GM18870 (cell line): ENCODE measurements around the gene CMSS1.

Source experiments
- ATAC-seq: cut with Tn5 transposase; IDR thresholded peaks from one replicate; pipeline ENCODE4 v1.9.1; 2021; ENCODE audit warnings: moderate library complexity; ENCODE audit not compliant: unreplicated experiment

The CMSS1 gene

DNA sequence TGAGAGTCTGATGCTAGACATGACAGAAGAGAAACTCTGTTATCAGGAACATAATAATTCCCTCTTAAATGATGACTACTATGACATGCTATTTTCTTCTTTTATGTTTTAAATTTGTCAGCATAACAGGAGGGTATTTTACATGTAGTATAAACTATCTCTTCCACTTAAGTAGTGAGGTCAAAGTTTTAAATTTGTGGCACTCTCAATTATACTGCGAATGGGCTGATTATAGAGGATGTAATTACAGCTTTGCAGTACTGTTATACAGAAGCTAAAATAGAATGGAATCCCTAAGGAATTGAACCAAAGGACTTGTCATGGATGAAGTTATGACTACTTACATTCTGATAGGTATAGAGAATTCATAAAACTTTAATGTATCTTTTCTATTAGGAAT is 34.3 kb downstream of the CMSS1 start:
- ATAC-seq: no peak

DNA sequence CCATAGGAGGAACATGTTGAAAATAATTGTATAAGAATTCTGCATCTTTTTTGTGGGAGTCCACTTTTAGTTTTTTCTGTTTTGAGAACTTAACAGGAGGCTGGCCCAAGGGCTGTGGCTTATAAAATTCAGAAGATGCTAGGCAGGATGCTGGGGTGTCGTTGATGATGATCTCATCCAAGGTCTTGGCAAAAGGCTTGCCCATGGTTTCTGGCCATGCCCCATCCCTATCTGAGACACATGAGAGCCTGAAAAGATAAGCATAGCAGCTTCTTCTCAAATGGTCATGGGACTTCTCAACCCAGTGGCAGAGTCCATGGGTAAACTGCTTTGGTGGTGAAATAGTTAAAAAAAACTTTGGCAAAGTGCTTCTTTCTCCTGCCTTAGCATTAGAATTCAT is 35.2 kb downstream of the CMSS1 start:
- no peak for ATAC-seq

DNA sequence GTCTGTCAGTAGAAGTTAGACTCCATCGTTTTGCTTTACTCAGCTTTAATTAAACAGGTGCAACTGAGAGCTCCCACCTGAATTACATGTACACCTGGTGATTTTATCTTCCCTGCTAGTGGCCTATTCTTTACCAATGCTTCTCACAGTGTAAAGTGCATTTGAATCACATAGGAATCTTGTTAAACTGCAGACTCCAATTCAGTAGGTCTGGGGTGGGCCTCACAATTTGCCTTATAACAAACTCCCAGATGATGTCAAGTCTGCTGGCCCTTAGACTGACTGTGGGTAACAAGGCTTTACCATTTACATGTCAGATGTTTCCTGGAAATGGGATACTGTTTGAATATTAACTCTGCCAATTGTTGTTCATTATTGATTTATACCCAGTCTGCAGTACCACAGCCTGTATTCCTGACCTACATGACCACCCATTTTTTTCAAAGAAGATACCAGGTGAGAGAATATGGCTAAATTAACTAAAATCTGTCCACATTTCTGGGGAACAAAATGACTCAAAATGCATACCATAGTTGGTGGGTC is 37.2 kb downstream of the CMSS1 start:
- no peak for ATAC-seq

DNA sequence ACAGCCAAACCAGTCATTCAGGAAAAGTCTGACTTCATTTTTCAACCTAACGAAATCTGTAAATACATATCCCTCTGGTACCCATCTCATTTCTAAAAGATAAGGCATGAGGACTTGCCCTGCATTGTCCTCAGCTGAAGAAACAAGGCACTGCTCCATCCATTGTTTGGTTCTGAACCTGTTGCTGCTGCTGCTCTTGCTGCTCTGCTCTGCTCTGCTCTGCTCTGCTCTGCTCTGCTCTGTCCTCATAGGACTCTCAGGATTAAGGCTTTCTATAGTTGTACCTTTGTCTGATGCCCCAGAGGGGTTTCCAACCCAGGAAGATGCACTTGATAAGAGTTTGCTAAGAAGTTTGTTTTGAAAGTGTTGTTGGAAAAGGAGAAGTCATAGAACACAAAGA is 38.2 kb downstream of the CMSS1 start:
- ATAC-seq: no peak

DNA sequence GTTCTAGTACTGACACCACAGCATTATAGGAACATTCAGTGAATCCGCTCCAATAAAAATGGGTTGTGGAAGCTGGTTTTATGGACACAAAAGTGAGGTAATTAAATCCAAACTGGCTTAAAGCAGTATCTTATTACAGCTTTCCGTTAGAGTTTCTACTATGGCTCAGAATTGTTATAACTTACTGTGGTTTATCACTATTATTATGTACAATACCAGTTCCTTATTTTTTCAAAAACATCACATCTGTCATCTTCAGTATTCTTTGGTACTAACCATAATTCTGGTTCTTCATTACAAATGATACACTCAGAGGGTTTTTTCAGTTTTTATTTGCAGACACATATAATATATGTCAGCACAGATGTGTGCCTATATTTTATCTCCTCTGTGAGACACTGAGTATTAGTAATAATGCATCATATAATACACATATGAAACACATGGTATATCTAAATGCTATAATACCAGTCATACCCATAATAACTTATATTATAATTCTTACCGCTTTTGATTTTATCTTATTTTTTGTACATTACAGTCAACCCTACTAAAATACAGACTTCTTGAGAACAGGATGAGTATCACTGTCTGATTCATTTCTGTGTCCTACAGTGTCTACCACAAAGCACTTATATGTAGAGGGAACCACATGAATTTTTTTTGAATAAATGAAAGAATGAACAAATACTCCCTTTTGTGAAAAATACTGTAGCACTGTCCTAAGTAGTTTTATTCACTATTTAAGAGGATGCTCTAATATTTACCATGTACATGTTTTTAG is 39.0 kb downstream of the CMSS1 start:
- no peak for ATAC-seq

DNA sequence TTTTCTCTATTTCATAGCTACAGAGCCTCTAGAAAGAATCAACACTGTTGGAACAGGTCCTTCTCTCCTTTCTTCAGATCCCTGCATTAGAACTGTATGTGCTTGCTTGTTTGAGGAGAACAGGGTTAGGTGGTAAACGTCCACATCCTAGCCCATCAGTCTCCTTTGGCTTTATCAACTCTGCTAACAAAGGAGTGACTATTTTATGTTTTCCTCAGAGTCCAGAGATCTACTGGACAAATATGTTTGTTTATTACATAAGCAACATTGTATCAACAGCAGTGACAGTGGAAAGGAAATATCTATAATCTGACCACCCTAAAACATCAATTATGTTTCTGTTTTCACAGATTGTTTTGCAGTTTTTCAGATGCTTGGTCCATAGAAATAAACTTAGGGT is 39.6 kb downstream of the CMSS1 start:
- no peak for ATAC-seq

DNA sequence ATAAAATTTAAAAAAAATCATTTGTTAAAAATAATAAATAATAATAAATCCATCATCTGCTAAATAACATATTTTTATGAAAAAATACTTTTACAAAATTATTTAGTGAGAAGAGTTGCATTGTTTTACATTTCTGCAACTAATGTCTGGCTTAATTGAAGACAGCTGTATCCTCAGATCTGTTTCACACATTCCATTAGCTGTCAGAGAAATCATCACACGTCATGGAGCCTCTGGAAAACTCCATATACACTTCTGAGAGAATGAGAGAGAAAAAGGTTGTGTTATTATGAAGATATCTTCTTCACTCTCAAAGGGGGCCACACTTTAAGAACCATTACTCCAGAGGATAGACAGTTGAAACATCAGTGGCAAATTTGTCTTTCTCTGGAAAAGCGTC is 40.8 kb downstream of the CMSS1 start:
- no peak for ATAC-seq

DNA sequence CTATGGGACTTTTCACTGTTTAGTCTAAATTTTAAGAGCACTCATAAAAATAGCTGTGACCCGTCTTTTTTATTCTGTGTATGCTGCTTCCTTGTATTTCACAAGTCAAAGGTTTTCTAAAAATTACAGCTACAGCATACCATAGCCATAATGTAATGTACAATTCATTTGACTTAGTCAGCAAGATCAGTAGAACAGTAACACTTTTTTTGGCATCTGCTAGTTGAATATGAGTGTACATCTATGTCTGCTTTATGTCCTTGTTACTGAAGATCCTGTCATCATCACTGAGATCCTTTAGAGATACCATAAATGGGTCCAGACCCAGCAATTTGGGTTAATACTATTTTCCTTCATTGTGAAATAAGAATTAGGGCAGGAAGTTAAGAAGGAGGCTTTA is 42.2 kb downstream of the CMSS1 start:
- ATAC-seq: no peak

DNA sequence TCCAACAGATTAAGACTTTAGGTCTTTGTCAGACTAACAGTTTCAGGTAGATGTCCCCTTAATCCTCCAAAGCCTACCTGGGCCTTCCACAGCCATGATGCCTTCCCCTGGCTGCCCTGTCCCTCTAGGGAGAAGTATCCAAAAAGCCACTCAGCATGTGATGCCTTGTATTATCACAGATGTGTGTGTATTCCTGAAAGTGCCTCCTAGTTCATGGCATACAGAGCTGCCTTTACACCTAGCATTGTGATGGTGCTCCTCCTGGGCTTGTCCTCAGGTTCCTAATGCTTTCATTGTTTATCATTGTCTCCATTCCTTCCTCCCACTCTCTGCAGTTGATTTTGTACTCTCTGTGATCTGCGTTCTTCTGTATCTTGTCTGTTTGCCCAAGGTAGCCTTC is 43.6 kb downstream of the CMSS1 start:
- no peak for ATAC-seq

DNA sequence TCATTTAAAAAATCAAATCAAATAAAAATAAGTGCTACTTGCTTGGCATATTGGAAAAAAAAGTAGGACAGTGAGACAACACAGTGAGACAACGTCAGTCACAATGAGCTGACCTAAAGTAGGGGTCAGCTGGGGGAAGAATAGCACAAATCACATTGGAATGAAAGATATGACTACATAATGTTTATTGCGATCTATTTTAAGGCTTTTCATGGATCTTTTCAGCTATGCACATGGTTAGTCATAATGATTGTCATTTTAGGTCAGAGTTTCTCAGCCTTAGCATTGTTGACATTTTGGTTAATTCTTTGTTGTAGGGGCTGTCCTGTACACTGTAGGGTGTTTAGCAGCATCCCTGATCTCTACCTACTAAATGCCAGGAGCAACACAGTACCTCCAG is 44.5 kb downstream of the CMSS1 start:
- ATAC-seq: no peak

DNA sequence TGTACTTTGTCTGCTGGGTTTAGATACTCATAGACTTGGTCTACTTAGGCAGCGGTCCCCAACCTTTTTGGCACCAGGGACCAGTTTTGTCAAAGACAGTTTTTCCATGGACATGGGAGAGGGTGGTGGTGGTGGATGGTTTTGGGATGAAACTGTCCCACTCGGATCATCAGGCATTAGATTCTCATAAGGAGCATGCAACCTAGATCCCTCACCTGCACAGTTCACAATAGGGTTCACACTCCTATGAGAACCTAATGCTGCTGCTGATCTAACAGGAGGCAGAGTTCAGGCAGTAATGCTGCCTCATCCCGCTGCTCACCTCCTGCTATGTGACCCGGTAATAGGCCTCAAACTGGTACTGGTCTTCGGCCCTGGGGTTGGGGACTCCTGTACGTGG is 45.3 kb downstream of the CMSS1 start:
- ATAC-seq: no peak

DNA sequence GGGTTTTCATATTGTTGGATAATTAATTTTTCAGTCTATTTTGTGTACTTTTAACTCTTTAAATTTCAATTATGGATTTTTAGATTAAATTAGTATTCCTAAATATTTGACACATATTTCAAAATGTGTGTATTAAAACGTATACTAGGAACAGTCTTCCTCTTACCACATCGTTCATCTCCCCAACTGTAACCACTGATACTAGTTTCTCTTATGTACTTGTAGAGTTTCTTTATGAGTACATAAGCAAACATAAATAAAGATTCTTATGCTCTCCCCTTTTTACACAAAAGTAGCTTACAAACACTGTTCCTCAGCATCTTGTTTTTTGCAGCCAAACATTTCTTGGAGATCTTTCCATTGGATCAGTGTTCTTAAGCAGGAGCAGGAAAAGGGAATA is 45.9 kb downstream of the CMSS1 start:
- ATAC-seq: no peak

DNA sequence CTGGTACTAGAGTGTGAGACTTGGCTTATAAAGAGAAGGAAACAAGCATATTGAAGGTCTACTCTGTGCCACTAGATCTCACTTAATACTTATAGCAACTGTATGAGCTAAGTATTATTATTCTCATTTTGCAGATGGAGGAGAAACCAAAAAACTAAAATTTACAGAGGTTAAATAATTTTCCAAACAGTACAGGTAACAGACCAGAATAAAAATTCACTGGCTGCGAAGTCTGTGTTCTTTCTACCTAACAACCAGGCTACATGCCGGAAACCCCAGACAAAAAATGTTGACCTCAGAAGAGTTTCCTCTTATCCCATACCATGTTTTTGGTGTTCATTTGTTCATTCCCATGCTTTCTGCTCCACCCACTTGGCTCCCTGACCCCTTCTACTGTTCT is 46.6 kb downstream of the CMSS1 start:
- ATAC-seq: no peak

DNA sequence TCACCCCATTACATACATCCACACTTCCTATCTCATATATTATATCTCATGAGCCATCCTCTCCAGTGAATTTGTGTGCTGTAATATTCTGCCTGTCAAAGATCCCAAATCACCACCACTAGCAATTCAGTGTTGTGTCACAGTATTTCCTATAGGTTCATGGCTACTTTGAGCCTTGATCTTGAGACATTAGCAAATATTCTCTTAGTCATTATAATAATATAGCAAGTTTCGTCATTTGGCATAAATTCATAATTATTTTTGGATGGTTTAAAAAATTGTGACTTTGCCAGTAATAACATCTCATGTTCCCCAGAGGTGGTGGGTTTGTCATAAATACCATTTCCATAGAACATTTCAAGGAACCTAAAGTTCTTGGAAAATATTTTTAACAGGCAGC is 47.7 kb downstream of the CMSS1 start:
- no peak for ATAC-seq

DNA sequence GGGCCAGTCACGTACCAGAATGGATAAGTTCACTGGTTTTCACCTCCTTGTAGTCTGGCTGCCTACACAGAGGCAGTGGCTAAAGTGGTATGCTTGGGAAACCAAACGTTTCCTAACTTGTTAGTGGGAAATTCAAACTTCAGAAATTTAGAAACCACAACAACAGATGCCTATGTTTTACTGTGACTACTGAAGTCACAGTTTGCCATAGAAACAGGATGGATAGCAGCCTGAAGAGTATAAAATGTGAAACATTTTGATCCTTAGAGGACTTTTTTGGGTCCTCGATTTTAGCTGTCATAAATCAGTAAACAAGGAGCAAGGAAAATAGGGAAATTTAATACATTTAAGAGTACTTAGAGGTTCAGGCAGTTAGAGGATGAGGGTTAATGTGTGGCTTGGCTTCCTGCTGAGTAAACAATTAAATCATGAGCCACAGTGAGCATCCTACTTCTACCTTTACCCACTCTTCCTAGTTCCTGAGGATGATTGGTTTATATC is 48.6 kb downstream of the CMSS1 start:
- ATAC-seq: peak; percentile 25

DNA sequence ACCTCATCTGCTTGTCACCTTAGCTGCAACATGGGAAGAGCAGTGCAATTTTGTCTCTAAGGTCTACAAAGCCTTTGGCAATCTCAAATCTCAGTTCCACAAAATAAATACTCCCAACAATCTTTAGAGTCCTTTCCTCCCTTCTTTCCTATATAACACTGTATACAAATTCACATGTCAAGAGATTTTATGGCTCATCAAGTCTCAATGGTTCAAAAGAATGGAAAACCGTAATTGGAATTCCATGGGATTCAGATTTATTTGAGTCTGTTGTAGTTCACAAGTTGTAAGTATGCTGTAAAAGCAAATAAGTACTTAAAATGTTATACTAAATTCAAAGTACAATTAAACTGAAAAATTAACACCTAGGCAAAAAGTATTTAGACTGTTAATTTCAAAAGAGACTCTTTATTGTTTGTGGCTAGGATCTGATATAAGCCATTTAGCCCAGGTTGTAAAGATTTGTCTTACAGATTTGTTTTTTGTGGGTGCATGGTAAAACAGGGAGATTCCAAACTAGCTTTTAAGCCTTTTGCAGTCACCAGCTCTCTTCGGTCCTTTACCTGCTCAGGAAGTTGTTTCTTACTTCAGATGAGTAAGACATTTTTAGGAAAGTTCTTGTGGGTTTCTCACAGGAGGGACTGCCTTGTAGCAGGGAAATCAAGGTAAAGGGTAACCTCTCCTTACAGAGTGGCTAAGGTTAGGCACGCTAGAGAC is 50.1 kb downstream of the CMSS1 start:
- ATAC-seq: no peak

DNA sequence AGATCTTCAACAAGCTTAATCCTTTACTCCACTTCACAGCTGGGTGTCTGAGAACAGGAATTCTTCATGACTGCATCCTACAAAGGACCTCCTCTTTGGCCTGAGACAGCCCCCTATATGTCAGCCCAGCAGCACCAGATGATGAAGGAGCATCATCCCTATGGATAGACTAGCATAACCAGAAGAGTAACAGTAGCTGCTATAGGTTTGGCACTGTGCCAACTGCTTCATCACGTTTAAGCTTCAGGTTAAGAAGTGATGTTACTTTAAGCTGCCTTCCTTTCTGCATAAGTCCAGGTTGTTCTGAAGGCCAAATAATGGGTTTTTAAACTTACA is 50.6 kb downstream of the CMSS1 start:
- no peak for ATAC-seq

DNA sequence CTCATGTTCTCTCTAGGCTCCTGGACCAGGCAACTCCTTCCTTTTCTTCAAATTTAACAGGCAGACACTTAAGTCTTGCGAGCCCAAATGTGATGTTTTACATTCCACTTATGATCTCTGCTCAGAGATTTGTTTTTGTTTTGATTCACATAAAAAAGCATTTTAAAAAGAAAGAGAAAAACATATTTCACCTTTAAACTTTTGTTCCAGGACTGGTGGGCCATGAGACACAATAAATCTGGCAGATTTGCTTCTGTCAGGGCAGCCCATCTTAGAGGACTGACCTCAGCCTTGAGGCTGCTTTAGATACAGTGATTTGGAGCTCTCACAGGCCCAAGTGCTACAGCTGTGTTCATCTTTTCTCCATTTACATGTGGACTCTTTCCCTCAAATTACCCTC is 52.0 kb downstream of the CMSS1 start:
- no peak for ATAC-seq

DNA sequence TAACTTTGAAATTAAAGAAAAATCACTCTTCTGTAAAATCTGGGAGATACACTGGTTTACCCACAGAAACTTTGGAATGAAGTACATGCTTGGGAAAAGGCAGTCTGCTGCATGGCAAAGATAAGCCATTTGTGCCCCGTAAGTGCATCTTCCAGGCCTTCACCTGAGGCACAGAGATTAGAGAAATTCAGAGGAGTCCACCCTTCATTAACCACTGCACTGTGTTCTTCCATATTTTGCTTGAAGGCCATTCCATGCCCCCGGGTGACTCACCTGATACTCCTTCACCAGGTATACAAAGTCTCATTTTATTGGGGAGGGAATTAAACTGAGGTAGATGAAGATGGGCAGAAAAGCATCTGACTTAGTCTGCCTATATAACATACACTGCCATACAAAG is 53.0 kb downstream of the CMSS1 start:
- ATAC-seq: no peak

DNA sequence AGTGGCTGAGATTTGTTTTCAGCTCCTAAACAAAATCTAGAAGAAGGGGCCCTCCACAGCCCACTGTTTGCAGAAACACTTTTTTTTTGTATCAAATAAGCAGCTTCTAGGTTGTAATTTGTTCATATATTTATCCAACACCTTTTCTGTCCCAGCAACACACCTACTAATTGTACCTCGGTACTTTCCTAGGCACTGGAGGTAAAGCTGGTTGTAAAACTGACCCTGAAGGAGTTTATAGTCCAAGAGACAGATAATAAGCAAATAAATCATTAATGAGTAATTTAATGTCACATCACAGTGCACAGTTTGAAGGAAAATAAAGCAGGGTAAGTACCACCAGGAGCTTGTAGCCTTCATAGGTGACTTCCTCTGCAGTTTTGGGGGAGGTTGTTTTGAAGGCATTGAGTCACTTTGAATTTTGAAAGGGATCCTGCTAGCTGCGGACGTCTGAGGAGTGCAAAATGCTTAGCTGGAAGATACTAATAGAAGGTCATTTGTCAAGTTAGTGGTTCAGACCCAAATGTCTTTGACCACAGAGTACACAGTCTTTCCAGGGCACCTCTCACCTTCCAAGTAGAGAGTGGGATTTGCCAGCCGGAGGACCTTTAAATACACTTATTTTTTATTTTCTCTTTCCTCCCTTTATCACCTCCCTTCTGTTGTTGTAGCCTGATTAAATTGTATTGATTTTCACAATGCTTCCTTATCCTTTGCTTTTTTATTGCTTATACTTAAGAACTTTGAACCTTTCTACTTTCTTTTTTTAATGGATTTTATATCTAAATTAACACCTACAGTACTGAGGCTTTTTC is 53.8 kb downstream of the CMSS1 start:
- ATAC-seq: no peak

DNA sequence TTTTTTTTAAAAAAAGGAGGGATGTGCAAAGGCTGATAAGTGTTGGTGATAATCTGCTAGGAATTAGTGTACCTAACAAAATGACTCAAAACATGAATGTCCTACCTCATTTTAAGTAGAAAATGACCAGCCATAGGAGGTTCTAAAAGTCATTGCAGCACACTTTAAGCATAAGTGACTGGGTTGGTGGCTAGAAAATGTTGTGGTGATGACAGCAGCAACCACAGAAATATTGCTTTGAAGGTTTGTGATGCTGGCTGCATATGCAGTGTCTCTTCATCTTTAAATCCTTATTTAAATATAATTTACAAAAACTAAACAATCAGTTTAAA is 55.2 kb downstream of the CMSS1 start:
- ATAC-seq: peak; percentile 74
